Uterus (tissue), 4 donors: Measurements from ENCODE around the gene CDH13. TPM values are rescaled to one million over a fixed set of nuclear protein-coding genes. Genes with fewer than 3 reads are reported as not detected.

Experiments
- DNase-seq, 2 donors: peaks; one replicate each; pipeline ENCODE4 v3.0.0-alpha.2; 2019 to 2020
- H3K27ac ChIP-seq, 2 donors: fragments of 200-600 bp; sonication (generic); 1 replicate in 1 of 2; 2 replicates in 1 of 2; pipeline ENCODE4 v1.5.1; 2016 to 2018
- H3K27me3 ChIP-seq, 2 donors: fragments of 200-600 bp; sonication (generic); one replicate each; pipeline ENCODE4 v1.5.1; 2018 to 2019; ENCODE audit warnings: control low read depth in 1 of 2
- H3K36me3 ChIP-seq, 2 donors: fragments of 200-600 bp; sonication (generic); one replicate each; pipeline ENCODE4 v1.5.1; 2019; ENCODE audit warnings: control low read depth in 1 of 2
- H3K4me1 ChIP-seq, 2 donors: fragments of 200-600 bp; sonication (generic); one replicate each; pipeline ENCODE4 v1.5.1; 2018 to 2019; ENCODE audit warnings: control low read depth in 1 of 2
- H3K4me3 ChIP-seq, 2 donors: fragments of 200-600 bp; sonication (generic); 1 replicate in 1 of 2; 2 replicates in 1 of 2; pipeline ENCODE4 v1.5.1; 2018 to 2019; ENCODE audit warnings: mild to moderate bottlenecking in 1 of 2
- H3K9me3 ChIP-seq, 2 donors: fragments of 200-600 bp; sonication (generic); one replicate each; pipeline ENCODE4 v1.5.1; 2019; ENCODE audit warnings: control low read depth in 1 of 2
- POLR2A ChIP-seq, 2 donors: fragments of 450-650 bp; IDR thresholded peaks; one replicate each; pipeline ENCODE4 v1.6.1; 2016; ENCODE audit warnings: antibody characterized with exemption in 2 of 2, mild to moderate bottlenecking in 1 of 2, moderate library complexity in 1 of 2
- intact Hi-C: fragments of 100-400 bp; cut with DNase I; formaldehyde crosslinking; loops from one replicate; pipeline ENCODE4 v1.15.1; 2023; ENCODE audit warnings: low total_unique reads
- total RNA-seq, 4 donors: library from RNA; depleted of rRNA in 3 of 4; stranded (reverse); fragments of >200 nt in 3 of 4; gene quantifications; one replicate each; pipeline versions ENCODE4 v1.1.0 to v1.2.4, GENCODE V29; 2014 to 2023
- TF ChIP-seq, protein P1 (sequence below), 4 experiments: fragments of 200-600 bp in 2 of 4; fragments of 450-650 bp in 2 of 4; sonication (generic) in 2 of 4; IDR thresholded peaks; one replicate each; pipeline ENCODE4 v1.5.1; 2016 to 2019; ENCODE audit warnings: antibody characterized with exemption in 4 of 4, mild to moderate bottlenecking in 2 of 4, moderate library complexity in 1 of 4
- donor health status: DM: yes; HTN: yes; CAD: no.

CDH13 gene
- total RNA-seq, 4 donors from 2014 or later = 49.1 to 99.4 (median 82.7) TPM

DNA sequence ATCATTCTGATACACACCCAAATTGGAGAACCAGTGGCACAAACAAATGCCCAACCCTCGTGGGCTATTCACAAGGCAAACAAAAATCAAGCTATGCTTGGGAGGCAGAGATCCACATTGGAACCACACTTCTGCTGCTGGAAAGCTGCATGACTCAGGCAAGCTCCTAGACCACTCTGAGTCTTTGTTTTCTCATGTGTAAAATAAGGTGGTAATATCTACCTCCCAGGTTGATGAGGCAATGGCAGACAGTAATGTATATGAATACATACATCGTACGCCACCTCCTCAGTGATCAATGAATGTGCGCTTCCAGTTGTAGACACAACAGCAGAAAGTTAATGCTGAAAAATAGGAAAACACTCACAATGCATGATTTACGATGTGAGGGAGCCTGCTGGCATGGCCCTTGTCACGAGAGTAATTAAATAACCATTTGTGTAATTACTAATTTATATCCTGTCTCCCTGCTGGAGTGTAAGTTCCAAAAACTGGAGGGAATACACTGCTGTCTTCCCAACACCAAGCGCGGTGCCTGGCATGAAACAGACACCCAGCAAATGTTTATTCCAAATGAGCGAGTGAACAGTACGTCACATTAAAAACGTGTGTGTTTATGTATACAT lies 1111.1 kb downstream of the CDH13 start:
- no peaks in the 10 kb centered on the region for H3K36me3 ChIP-seq
- H3K4me1 ChIP-seq = no peaks in the 10 kb centered on the region
- no peak for DNase-seq
- intact Hi-C loops = no loop called here
- H3K27ac ChIP-seq = no peak overlapping the region
- H3K4me3 ChIP-seq = no peak overlapping the region
- TF ChIP-seq POLR2A (IDR thresholded peaks at IDR 0.05) = no peak
- TF ChIP-seq, protein P1, sequence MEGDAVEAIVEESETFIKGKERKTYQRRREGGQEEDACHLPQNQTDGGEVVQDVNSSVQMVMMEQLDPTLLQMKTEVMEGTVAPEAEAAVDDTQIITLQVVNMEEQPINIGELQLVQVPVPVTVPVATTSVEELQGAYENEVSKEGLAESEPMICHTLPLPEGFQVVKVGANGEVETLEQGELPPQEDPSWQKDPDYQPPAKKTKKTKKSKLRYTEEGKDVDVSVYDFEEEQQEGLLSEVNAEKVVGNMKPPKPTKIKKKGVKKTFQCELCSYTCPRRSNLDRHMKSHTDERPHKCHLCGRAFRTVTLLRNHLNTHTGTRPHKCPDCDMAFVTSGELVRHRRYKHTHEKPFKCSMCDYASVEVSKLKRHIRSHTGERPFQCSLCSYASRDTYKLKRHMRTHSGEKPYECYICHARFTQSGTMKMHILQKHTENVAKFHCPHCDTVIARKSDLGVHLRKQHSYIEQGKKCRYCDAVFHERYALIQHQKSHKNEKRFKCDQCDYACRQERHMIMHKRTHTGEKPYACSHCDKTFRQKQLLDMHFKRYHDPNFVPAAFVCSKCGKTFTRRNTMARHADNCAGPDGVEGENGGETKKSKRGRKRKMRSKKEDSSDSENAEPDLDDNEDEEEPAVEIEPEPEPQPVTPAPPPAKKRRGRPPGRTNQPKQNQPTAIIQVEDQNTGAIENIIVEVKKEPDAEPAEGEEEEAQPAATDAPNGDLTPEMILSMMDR (IDR thresholded peaks at IDR 0.05) = no peak
- no peaks in the 10 kb centered on the region for H3K27me3 ChIP-seq
- no peaks in the 10 kb centered on the region for H3K9me3 ChIP-seq

DNA sequence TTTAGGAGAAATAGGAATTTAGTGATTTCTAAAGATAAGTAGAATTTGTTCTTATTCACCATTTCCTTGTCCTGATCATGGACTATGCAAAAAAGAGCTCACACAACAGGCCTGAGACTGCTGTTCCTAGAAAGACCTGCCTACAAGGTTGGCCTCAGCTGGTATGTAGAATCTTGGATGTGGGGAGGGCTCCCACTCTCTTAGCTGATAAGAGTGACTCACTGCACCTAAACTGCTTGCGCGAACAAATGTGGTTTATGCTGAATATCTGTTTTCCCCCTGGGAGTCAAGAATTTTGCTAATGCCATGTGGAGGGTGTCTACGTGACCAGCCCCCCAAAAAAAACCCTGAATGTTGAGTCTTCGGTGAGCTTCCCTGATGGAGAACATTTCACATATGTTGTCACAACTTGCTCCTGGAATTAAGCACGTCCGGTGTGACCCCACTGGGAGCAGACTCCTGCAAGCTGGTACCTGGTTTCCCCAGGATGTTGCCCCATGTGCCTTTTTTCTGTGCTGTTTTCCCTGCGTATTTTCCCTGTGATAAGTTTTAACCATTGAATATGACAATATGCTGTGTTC lies 1112.2 kb downstream of the CDH13 start:
- intact Hi-C loops = no loop called here

DNA sequence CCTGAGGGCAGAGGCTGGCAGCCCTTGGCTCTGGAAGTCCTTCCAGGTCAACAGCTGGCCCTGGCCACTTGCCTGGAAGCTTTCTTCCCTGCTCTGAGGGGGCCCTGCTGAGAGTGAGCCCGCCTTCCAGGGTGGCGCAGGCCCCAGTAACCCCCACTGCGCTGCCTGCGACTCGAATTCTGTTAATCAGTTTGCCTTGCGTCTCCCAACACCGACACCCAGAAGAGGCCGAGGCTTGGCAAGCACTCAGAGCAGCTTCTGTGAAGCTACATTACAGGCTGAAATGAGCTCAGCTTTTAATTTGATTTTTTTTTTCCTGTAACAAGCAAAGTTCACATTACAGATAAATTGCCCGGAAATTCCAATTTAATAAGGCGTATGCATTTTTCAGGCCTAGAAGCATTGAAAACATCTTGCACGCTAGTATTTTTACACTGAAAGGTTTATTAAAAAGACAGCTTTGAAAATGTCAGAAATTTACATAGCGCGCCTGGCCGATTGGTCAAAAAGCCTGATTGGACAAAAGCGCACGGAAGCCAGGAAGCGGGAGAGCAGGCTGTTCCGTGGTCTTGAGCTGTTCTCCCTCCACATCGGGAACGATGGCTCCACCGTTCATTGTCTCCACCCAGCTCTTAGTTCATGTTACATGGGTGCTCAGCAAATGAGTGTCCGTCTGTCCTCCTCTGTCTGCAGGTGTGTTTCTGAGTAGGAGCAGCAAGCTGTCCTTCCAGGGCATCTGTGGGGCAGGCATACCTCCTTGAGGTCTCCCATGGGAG lies 1115.5 kb downstream of the CDH13 start:
- no peak overlapping the region for H3K4me3 ChIP-seq
- no peaks in the 10 kb centered on the region for H3K4me1 ChIP-seq
- H3K9me3 ChIP-seq = no peaks in the 10 kb centered on the region
- DNase-seq = no peak
- H3K27me3 ChIP-seq = no peaks in the 10 kb centered on the region
- TF ChIP-seq, protein P1 (IDR thresholded peaks at IDR 0.05) = no peak
- TF ChIP-seq POLR2A (IDR thresholded peaks at IDR 0.05) = no peak
- no peaks in the 10 kb centered on the region for H3K36me3 ChIP-seq
- intact Hi-C loops = no loop called here
- H3K27ac ChIP-seq = no peak overlapping the region

More for the DNA sequence above, 1112.2 kb downstream of the CDH13 start:
- H3K27ac ChIP-seq = no peak overlapping the region
- H3K27me3 ChIP-seq = no peaks in the 10 kb centered on the region
- H3K4me3 ChIP-seq = no peak overlapping the region
- TF ChIP-seq, protein P1 (IDR thresholded peaks at IDR 0.05) = no peak
- no peak for TF ChIP-seq POLR2A (IDR thresholded peaks at IDR 0.05)
- no peak for DNase-seq
- no peaks in the 10 kb centered on the region for H3K36me3 ChIP-seq
- H3K4me1 ChIP-seq = no peaks in the 10 kb centered on the region
- no peaks in the 10 kb centered on the region for H3K9me3 ChIP-seq

DNA sequence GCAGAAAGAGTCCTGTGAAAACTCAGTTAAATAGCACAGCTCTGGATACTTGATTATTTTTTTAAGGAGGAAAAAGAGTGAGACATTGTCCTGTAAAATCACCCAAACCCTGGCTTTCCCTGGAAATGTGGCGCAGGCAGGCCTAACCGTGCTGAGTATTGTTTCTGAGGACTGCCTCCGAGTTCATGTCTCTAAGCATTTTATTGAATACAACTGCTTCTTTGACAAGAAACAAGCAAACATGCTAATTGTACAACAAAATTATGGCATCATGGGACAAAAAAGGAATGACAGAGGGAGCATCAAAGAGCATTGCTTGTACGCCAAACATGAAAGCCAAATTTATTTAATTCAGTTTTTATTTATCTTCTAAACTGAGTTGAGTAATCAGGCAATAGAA lies 1116.5 kb downstream of the CDH13 start:
- DNase-seq = no peak
- Histone ChIP-seq H3K4me3 (no peak overlapping the region), H3K27ac (no peak overlapping the region), H3K27me3 (no peaks in the 10 kb centered on the region), H3K9me3 (no peaks in the 10 kb centered on the region), H3K4me1 (no peaks in the 10 kb centered on the region), H3K36me3 (no peaks in the 10 kb centered on the region)
- TF ChIP-seq, protein P1 (IDR thresholded peaks at IDR 0.05) = no peak
- no peak for TF ChIP-seq POLR2A (IDR thresholded peaks at IDR 0.05)
- intact Hi-C loops = no loop called here

DNA sequence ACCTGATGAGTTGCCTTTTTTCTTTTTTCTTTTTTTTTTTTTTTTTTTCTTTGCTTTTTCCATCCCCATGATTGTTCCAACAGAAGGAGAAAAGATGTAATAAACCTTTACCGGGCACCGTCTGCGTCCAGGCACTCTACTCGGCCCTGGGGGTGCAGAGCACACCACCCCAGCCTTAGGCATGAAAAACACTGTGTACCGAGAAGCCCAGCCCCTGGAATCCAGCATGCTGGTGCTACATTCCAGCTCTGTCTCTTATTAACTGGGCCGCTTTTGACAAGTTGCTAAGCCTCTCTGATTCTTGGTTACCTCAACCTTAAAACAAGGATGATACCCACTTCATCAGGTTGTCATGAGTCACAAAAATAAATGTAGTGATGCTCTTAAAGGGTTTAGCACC lies 1117.0 kb downstream of the CDH13 start:
- H3K9me3 ChIP-seq = no peaks in the 10 kb centered on the region
- no peak overlapping the region for H3K27ac ChIP-seq
- TF ChIP-seq, protein P1 (IDR thresholded peaks at IDR 0.05) = no peak
- no peak for TF ChIP-seq POLR2A (IDR thresholded peaks at IDR 0.05)
- intact Hi-C loops = no loop called here
- no peaks in the 10 kb centered on the region for H3K27me3 ChIP-seq
- H3K4me1 ChIP-seq = no peaks in the 10 kb centered on the region
- no peak for DNase-seq
- no peak overlapping the region for H3K4me3 ChIP-seq
- H3K36me3 ChIP-seq = no peaks in the 10 kb centered on the region
